Natural killer cell (primary cell): ENCODE data around the gene PTPRT. TPM values are rescaled to one million over a fixed set of nuclear protein-coding genes. Genes with fewer than 3 reads are reported as not detected.

Experiments
- ATAC-seq, 3 donors: fragments of 150-1000 bp in 2 of 3; fragments of 200-7000 bp in 1 of 3; cut with Tn5 transposase; 1 replicate in 1 of 3; 2 replicates in 2 of 3; pipeline ENCODE4 v1.10.0; 2021; ENCODE audit warnings: mild to moderate bottlenecking in 2 of 3, moderate library complexity in 2 of 3
- DNase-seq, 2 donors: peaks; one replicate each; pipeline versions ENCODE4 v3.0.0 to v3.0.0-alpha.2; 2013 to 2021; ENCODE audit warnings: mixed read lengths in 1 of 2
- H3K27ac ChIP-seq: one replicate; pipeline ENCODE4 v1.5.1; 2013; ENCODE audit warnings: mild to moderate bottlenecking, low read length
- H3K27me3 ChIP-seq: one replicate; pipeline ENCODE4 v1.6.1; 2013; ENCODE audit warnings: low read length; ENCODE audit not compliant: control insufficient read depth, insufficient read depth
- H3K36me3 ChIP-seq: one replicate; pipeline ENCODE4 v1.6.1; 2013; ENCODE audit warnings: low read length; ENCODE audit not compliant: control insufficient read depth, insufficient read depth
- H3K4me1 ChIP-seq: one replicate; pipeline ENCODE4 v1.6.1; 2013; ENCODE audit warnings: low read length; ENCODE audit not compliant: control insufficient read depth, insufficient read depth
- H3K4me3 ChIP-seq: one replicate; pipeline ENCODE4 v1.5.1; 2013; ENCODE audit warnings: low read length
- H3K9me3 ChIP-seq: one replicate; pipeline ENCODE4 v1.6.1; 2013; ENCODE audit warnings: low read length; ENCODE audit not compliant: control insufficient read depth, insufficient read depth
- H3K27ac Mint-ChIP-seq, 2 donors: one replicate each; pipeline ENCODE4 v1.8.0; 2022; ENCODE audit warnings: mild to moderate bottlenecking in 2 of 2, mixed read lengths in 2 of 2, moderate library complexity in 1 of 2
- H3K27me3 Mint-ChIP-seq, 2 donors: one replicate each; pipeline ENCODE4 v1.8.0; 2022; ENCODE audit warnings: low read depth in 2 of 2, mixed read lengths in 2 of 2
- H3K36me3 Mint-ChIP-seq: one replicate; pipeline ENCODE4 v1.8.0; 2022; ENCODE audit warnings: mixed read lengths
- H3K4me1 Mint-ChIP-seq, 2 donors: one replicate each; pipeline ENCODE4 v1.8.0; 2022; ENCODE audit warnings: mixed read lengths in 2 of 2
- H3K4me3 Mint-ChIP-seq: one replicate; pipeline ENCODE4 v1.8.0; 2022; ENCODE audit warnings: mild to moderate bottlenecking, moderate library complexity, mixed read lengths
- H3K9me3 Mint-ChIP-seq, 2 donors: one replicate each; pipeline ENCODE4 v1.8.0; 2022; ENCODE audit warnings: mixed read lengths in 2 of 2
- WGBS: methylation state at CpG from one replicate; pipeline ENCODE4 v1.1.7; 2013; ENCODE audit warnings: missing lambda C conversion rate; ENCODE audit not compliant: insufficient coverage; 5-methylcytosine and 5-hydroxymethylcytosine counted together
- intact Hi-C: fragments of 100-400 bp; cut with micrococcal nuclease; formaldehyde crosslinking; loops from one replicate; pipeline ENCODE4 v1.14.2; 2022
- total RNA-seq, 4 donors: library from RNA; stranded (reverse); fragments of 120-200 nt in 1 of 4; gene quantifications; one replicate each; pipeline versions ENCODE4 v1.2.3 to v1.2.4, GENCODE V29; 2013 to 2022
- TF ChIP-seq, protein P1 (sequence below): fragments of 200-600 bp; IDR thresholded peaks from one replicate; pipeline ENCODE4 v1.8.0; 2022; ENCODE audit warnings: antibody characterized with exemption

Gene PTPRT
- total RNA-seq, 3 donors from 2014 or later (not counting 1 experiment from before 2014, with no cell fraction given) = not detected

DNA sequence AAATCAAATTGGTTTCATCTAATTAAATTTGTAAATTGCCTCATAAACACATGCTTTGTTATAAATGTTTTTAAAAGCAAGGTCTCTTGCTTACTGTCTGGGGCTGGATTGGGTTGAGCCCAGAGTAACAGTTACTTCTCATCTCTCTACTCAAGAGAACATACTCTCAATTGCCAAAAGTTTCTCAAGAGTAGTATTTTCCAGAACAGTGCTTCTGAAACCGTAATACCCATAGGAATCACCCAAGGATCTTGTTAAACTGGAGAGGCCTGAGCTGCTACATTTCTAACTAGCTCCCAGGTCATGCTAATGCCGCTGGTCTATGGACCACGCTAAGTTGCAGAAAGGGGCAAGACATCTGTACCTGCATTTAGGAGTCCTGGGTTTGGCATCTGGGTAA is 744.9 kb downstream of the PTPRT start:
- ATAC-seq = no peak

DNA sequence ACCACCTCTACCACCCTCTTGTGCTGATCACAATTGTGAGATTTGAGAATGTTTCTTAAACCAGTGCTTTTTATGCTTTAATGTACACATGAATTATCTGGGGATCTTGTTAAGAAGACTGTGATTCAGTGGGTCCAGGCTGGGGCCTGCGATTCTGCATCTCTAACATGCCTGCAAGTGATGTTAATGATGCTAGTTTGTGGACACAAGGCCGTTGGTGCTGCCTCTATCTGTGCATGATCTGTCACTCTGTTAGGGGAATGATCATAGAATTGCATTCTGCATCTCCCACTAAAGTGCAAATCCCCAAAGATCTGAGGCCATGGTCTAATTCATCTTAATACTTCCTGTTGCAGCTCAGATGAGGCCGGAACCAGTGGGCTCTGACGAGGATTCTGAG is 746.5 kb downstream of the PTPRT start:
- no peak overlapping the region for H3K27ac ChIP-seq
- Mint-ChIP-seq H3K9me3 (peaks cover 0 to 5% of the 10 kb centered on the region in 2 donors), H3K36me3 (no peaks in the 10 kb centered on the region), H3K4me3 (no peak overlapping the region), H3K27me3 (no peaks in the 10 kb centered on the region), H3K4me1 (no peaks in the 10 kb centered on the region), H3K27ac (no peak overlapping the region)
- H3K9me3 ChIP-seq = peaks cover 5% of the 10 kb centered on the region
- H3K36me3 ChIP-seq = no peaks in the 10 kb centered on the region
- no peaks in the 10 kb centered on the region for H3K4me1 ChIP-seq
- no peak for DNase-seq
- H3K27me3 ChIP-seq = no peaks in the 10 kb centered on the region
- WGBS = 62% methylated on average over 4 of the region's 4 CpGs
- intact Hi-C loops = no loop called here
- H3K4me3 ChIP-seq = no peak overlapping the region
- TF ChIP-seq, protein P1, sequence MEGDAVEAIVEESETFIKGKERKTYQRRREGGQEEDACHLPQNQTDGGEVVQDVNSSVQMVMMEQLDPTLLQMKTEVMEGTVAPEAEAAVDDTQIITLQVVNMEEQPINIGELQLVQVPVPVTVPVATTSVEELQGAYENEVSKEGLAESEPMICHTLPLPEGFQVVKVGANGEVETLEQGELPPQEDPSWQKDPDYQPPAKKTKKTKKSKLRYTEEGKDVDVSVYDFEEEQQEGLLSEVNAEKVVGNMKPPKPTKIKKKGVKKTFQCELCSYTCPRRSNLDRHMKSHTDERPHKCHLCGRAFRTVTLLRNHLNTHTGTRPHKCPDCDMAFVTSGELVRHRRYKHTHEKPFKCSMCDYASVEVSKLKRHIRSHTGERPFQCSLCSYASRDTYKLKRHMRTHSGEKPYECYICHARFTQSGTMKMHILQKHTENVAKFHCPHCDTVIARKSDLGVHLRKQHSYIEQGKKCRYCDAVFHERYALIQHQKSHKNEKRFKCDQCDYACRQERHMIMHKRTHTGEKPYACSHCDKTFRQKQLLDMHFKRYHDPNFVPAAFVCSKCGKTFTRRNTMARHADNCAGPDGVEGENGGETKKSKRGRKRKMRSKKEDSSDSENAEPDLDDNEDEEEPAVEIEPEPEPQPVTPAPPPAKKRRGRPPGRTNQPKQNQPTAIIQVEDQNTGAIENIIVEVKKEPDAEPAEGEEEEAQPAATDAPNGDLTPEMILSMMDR = no peak
- ATAC-seq = no peak

More for the DNA sequence above, 744.9 kb downstream of the PTPRT start:
- DNase-seq = no peak
- peaks cover 5% of the 10 kb centered on the region for H3K9me3 ChIP-seq
- no peak overlapping the region for H3K27ac ChIP-seq
- no peaks in the 10 kb centered on the region for H3K27me3 ChIP-seq
- Mint-ChIP-seq H3K27ac (no peak overlapping the region), H3K9me3 (peaks cover 0 to 5% of the 10 kb centered on the region in 2 donors), H3K4me1 (no peaks in the 10 kb centered on the region), H3K36me3 (no peaks in the 10 kb centered on the region), H3K27me3 (no peaks in the 10 kb centered on the region), H3K4me3 (no peak overlapping the region)
- WGBS = 80% methylated on average over 3 of the region's 3 CpGs
- TF ChIP-seq, protein P1 = no peak
- no peak overlapping the region for H3K4me3 ChIP-seq
- H3K36me3 ChIP-seq = no peaks in the 10 kb centered on the region
- intact Hi-C loops = no loop called here
- no peaks in the 10 kb centered on the region for H3K4me1 ChIP-seq

DNA sequence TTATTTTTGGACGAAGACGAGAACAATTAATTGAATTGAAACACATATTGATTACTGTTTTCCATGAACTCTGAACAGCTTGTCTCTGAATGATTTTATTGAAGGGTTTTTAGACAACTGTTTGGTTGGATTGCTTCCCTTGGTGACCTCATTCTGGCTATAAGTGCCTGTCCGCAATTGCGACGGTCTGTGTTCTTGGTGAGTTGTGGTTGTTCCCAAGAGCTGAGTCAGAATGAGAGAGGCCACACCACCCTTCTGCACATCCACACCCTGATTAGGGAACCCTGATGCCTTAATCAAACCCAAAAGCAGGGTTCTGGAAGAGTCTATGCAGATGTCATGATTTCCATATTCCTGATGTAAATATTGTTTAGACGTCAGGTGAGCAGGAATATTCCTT is 747.0 kb downstream of the PTPRT start:
- Mint-ChIP-seq H3K4me1 (no peaks in the 10 kb centered on the region), H3K9me3 (peaks cover 0 to 5% of the 10 kb centered on the region in 2 donors), H3K36me3 (no peaks in the 10 kb centered on the region), H3K27me3 (no peaks in the 10 kb centered on the region), H3K4me3 (no peak overlapping the region), H3K27ac (no peak overlapping the region)
- WGBS = 80% methylated on average over 6 of the region's 6 CpGs
- H3K4me1 ChIP-seq = no peaks in the 10 kb centered on the region
- H3K27me3 ChIP-seq = no peaks in the 10 kb centered on the region
- ATAC-seq (no peak), DNase-seq (no peak)
- H3K27ac ChIP-seq = no peak overlapping the region
- H3K36me3 ChIP-seq = no peaks in the 10 kb centered on the region
- TF ChIP-seq, protein P1 = no peak
- intact Hi-C loops = no loop called here
- peaks cover 5% of the 10 kb centered on the region for H3K9me3 ChIP-seq
- no peak overlapping the region for H3K4me3 ChIP-seq

DNA sequence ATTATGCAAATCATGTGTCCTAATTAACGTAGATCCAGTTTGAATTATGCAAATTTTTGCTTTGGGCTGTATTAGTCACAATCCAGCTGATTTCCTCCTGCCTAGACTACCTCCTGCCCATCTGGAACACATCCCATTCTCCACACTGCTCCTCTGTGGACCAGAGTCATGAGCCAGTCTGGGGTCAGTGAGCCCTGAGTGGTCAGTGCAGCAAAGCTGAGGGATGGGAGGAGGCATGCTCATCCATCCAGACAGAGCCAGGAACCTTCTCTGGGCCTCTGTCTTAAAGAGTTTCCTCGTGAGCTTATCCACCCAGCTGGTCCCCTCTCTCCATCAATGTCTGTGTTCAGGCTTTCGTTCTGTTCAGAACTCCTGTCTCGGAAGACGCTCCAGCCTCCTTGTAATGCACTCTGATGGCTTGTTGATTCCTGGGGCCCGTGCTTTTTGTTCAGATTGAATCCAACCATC is 747.8 kb downstream of the PTPRT start:
- no peaks in the 10 kb centered on the region for H3K27me3 ChIP-seq
- no peaks in the 10 kb centered on the region for H3K36me3 ChIP-seq
- DNase-seq (no peak), ATAC-seq (no peak)
- Mint-ChIP-seq H3K27me3 (no peaks in the 10 kb centered on the region), H3K4me3 (no peak overlapping the region), H3K4me1 (no peaks in the 10 kb centered on the region), H3K36me3 (no peaks in the 10 kb centered on the region), H3K27ac (no peak overlapping the region), H3K9me3 (peaks cover 0 to 5% of the 10 kb centered on the region in 2 donors)
- 68% methylated on average over 6 of the region's 6 CpGs for WGBS
- no peak overlapping the region for H3K4me3 ChIP-seq
- H3K27ac ChIP-seq = no peak overlapping the region
- intact Hi-C loops = no loop called here
- peaks cover 5% of the 10 kb centered on the region for H3K9me3 ChIP-seq
- TF ChIP-seq, protein P1 = no peak
- H3K4me1 ChIP-seq = no peaks in the 10 kb centered on the region
